Measurements from ENCODE around the gene TADA3. TPM values are rescaled to one million over a fixed set of nuclear protein-coding genes. Genes with fewer than 3 reads are reported as not detected.

Gene TADA3
- total and polyA plus RNA-seq, 2 donors (not counting 3 experiments of a cell fraction or from before 2014, with no cell fraction given), result 27.8 to 31.0 TPM

GRCh38 chr3:9831253-9831652, 39.0 kb upstream of the TADA3 start:
- no peak overlapping the region for H3K27ac ChIP-seq (ENCODE audit: insufficient read depth, low read depth, low read length)
- H3K79me2 ChIP-seq (ENCODE audit: control insufficient read depth, insufficient read depth, low read length), result no peaks in the 10 kb centered on the region
- CTCF ChIA-PET, result interaction anchor here (1.0 to 1.6 kb wide), 3 partner anchors 12 to 115 kb away, joined by 3 read pairs; no protein-coding TSS in a partner anchor
- no peaks in the 10 kb centered on the region for H3K9me3 ChIP-seq (replicated peaks; ENCODE audit: control insufficient read depth, insufficient read depth, low read length)
- dilution Hi-C loops (cut with MboI; ENCODE audit: extremely low pct_ligation_motif_present, low sequenced_read_pairs) (no loop called here), intact Hi-C loops (cut with micrococcal nuclease) (no loop called here)
- H3K27me3 ChIP-seq (ENCODE audit: control insufficient read depth in 2 of 2, insufficient read depth in 2 of 2, low read length in 2 of 2), result no peaks in the 10 kb centered on the region
- H4K20me1 ChIP-seq (replicated peaks; ENCODE audit: control insufficient read depth, extremely low read depth, insufficient read depth, low read length), result no peaks in the 10 kb centered on the region
- POLR2A ChIA-PET, result no interaction called here
- H3K9ac ChIP-seq (replicated peaks; ENCODE audit: extremely low read depth, insufficient read depth, low read length), result no peak overlapping the region
- H3K4me1 ChIP-seq (ENCODE audit: control insufficient read depth, extremely low read depth, insufficient read depth, low read length), result no peaks in the 10 kb centered on the region
- no peak overlapping the region for H3K4me3 ChIP-seq (replicated peaks in 1 of 3; ENCODE audit: insufficient read depth in 1 of 3, low read depth in 1 of 3, low read length in 3 of 3)
- DNase-seq (ENCODE audit: low read depth, low spot score), result no peak
- no peak overlapping the region for H3K4me2 ChIP-seq (ENCODE audit: insufficient read depth, low read length)
- H3K36me3 ChIP-seq (ENCODE audit: control insufficient read depth in 2 of 2, extremely low read depth in 1 of 2, insufficient read depth in 2 of 2, low read length in 2 of 2), result peaks cover 0 to 17% of the 10 kb centered on the region in 2 experiments
- H2AFZ ChIP-seq (ENCODE audit: low read depth, low read length), result no peak overlapping the region
- H3K9me1 ChIP-seq (replicated peaks; ENCODE audit: control insufficient read depth, extremely low read depth, insufficient read depth, low read length), result no peaks in the 10 kb centered on the region
- no peak for FAIRE-seq
- no TSS peak for BruUV-seq (replicated peaks)
- TF ChIP-seq MAX (IDR thresholded peaks at IDR 0.05; ENCODE audit: insufficient read depth, insufficient read length), result no peak
- no peak for TF ChIP-seq EZH2 (IDR thresholded peaks at IDR 0.05; ENCODE audit: borderline replicate concordance, low read depth, low read length, severe bottlenecking)
- TF ChIP-seq GATA2 (IDR thresholded peaks at IDR 0.05; ENCODE audit: insufficient read depth, insufficient read length, low read depth, low read length), result no peak
- TF ChIP-seq CTCF (IDR thresholded peaks at IDR 0.05; ENCODE audit: extremely low read depth in 1 of 2, insufficient read depth in 1 of 2, low read depth in 1 of 2, low read length in 2 of 2), result no peak
- TF ChIP-seq POLR2AphosphoS5 (IDR thresholded peaks at IDR 0.05; ENCODE audit: insufficient read depth, low read depth, low read length), result no peak
- no peak for TF ChIP-seq FOS (IDR thresholded peaks at IDR 0.05; ENCODE audit: borderline replicate concordance, insufficient read depth, low read length)
- no peak for TF ChIP-seq POLR2A (IDR thresholded peaks at IDR 0.05; ENCODE audit: low read depth, low read length)
- no peak for TF ChIP-seq MYC (IDR thresholded peaks at IDR 0.05; ENCODE audit: low read depth, low read length)
- no peak for TF ChIP-seq JUN (IDR thresholded peaks at IDR 0.05; ENCODE audit: borderline replicate concordance, insufficient read depth, insufficient read length, low read depth)
